Activated gamma-delta T cell treated with anti-CD3 and anti-CD28 coated beads, Interleukin-2, amount 50 U/mL, for 16 hours (primary cell): ENCODE measurements around the gene AKAP6.

ENCODE experiments used
- DNase-seq: peaks from one replicate; pipeline ENCODE4 v3.0.0-alpha.2; 2020; ENCODE audit warnings: low read depth

AKAP6 gene

DNA sequence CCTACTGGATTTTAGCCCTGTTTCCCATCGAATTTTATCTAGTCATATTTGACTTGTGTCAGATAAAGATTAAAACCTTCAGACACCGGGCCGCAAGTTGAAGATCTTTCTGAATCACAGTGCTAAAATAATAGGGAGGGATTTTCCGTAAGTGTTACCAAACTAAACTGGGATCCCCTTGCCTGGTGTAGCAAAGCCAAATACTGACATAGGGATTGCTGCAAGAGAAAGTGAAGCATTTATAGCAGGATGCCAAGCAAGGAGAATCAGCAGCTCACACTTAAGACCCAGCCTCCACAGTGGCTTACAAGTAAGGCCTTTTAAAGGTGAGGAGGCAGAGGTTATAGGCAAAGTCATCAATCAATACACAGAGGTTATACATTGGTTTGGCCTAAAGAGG, 147.4 kb downstream of the AKAP6 start:
- no peak for DNase-seq

DNA sequence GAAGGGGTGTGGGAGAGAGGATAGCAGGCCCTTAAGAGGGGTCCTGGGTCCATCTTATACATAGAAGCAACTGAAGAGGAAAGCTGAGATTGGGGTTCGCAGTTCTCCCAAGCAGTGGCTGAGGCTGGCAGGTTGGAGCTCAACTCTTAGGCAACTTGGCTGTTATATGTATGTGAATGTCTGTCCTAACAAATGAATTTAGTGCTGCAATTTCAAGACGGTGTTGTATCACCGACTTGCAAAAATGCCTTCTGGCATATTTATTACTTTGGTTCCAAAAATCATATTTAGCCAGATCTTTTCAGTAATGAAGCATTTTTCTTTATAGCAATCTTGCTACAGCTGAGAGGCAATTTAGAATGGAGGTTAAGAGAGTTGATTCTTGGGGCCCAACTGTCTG, 148.3 kb downstream of the AKAP6 start:
- DNase-seq = no peak

DNA sequence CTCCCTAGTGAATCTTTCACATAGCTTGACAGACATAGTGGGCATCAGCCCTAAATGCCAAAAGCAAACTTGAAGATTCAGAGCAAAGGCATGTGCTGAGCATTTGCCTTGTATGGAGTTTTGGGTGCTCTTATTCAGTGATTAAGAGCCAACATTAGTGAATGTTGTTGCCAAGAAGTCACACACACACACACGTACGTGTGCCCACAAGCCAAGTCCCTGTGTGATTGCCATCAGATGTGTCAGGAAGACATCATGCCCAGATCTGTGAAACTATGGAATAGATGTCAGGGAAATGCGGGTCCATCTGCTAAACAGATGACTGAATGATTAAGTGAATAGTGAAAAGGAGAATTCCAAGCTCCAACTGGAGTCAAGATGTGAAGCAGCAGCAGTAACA, 149.0 kb downstream of the AKAP6 start:
- DNase-seq = no peak

DNA sequence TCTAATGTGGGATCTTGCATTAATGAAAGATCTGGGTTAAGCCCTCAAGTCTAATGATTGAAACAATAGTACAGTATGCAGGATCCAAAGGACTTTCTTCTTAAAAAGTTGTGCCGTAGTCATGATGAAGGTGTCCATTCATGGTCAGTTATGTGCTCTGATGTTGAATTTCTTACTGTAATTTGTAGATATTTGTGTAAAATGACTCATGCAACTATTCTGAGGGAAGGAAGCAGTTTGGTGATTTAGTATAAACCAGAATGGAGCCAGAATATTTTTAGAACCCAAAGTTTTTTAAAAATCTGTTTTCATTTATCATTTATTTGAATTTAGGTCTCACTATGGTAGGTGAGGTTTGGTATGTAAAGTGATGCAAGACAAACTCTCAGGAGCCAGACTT, 151.2 kb downstream of the AKAP6 start:
- DNase-seq = no peak

DNA sequence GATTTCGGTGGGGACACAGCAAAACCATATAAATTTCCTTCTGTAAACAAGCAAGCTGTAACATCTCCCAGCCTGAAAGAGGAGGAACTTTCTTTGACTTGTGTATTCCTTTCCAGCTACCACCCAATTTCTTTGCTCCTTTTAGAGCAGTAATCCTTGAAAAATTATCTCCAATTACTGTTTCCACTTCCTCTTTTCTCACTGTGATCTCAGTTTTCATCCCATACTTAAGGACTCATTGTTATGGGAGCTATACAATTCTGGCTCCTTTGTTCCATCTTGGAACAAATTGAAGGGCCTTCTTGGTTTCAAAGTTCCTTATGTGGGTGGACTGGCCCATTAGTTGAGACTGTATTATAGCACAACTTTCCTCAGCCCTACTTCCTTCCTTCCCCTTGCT, 152.6 kb downstream of the AKAP6 start:
- no peak for DNase-seq

DNA sequence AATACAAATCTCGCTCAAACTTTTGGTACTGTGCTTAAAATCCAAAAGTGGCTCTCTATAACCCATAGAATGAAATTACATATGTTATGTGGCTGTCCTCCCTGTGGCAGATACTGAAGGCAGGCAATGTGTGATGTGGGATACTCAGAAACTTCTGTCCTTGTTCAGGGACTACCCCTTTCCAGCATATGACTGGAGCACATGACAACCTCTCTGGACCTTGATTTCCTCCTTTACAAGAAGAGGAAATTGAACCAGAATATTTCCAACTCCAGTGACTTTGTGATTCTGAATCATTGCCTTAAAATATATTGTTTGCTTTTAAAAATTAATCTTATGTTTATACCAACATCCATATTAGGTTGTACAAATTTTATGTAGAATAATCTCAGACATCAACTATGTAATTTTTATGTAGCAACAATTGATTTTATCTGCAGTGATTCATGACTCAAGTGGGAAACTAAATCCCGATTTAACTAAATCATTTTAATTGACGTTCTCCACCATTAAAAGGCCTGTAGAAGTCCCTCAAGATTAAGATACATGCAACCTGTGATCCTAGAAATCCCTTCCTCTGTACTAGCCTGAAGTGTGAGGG, 162.4 kb downstream of the AKAP6 start:
- no peak for DNase-seq

DNA sequence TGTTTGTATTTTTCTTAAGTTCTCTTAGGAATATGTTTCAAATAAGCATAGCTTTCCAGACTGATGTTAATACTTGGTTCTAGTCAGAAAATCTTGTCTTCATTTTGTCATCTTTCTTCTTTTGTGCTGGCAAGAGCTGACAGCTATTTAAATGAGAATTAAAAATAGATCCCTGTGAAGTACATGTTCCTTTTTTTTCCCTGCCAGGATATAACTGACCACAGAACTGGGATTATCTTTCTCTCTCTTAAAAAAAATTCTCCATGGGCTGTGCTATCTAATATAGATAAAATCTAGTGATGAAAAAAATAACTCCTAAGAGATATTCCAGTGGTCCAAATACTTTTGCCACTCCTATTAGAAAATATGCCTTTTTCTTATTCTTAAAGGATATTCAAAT, 163.4 kb downstream of the AKAP6 start:
- no peak for DNase-seq

DNA sequence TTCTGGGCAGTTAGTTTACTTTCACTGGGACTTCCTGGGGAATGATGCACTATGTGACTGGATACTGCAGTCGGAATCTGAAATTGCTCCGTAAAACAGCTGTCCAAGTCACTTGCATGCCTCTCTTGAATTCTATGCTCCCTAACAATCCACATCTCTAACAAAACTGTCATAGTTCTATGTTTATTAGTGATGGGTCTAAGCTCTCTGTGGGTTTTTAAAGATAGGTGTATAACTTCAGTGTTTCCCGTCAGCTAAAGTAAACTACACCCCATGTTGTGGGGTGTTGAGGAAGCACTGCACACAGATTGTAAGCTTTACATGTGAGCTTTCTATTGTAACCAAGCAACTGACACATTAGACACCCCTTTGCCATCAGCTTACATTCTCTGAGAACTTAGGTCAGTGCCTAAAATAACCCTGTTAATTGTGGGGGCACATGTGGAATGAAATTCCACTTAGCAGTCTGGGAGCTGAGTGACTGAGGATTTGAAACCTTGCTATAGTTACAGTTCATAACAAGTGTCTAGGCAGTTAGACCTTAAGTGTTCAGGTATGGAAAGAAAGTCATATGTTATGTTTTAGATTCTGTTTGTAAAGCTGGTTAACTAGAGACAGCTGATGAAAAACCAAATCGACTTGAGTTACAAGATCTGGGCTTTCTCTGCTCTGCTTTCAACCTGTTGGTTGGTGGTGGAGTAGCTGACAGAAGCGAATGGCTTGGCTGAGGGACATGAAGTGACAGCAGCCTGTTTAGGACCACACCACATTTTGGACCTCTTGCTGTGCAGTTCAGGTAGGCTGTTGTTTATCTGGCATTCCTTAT, 165.7 kb downstream of the AKAP6 start:
- DNase-seq = no peak

DNA sequence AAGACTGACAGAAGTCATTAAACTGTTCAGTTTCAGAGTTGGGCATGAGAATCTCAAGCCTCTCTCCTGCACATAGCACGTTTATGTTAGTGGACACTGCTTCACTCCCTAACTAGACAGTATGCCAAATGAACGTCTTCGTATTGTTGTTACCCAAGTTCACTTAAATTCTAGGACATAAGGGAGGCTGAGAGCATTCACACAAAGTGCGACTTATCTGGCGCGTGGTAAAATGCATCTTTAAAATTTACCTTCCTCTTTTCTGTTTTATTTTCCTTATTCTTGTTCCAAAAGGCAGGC, 166.3 kb downstream of the AKAP6 start:
- no peak for DNase-seq

DNA sequence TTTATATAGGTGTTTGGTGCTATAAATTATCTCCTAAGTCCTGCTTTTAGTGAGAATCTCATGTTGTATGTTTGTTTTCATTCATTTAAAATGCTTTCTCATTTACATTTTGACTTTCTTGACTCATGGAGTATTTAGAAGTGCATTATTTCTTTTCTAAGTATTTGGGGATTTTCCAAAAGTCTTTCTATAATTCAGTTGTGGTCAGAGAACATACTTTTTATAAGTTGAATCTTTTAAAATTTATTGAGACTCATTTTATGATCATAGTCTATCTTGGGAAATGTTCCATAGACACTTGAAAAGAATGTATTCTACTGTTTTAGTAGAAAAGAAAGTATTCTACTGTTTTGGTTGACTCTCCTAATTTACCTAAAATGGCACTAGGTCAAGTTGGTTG, 168.2 kb downstream of the AKAP6 start:
- no peak for DNase-seq

DNA sequence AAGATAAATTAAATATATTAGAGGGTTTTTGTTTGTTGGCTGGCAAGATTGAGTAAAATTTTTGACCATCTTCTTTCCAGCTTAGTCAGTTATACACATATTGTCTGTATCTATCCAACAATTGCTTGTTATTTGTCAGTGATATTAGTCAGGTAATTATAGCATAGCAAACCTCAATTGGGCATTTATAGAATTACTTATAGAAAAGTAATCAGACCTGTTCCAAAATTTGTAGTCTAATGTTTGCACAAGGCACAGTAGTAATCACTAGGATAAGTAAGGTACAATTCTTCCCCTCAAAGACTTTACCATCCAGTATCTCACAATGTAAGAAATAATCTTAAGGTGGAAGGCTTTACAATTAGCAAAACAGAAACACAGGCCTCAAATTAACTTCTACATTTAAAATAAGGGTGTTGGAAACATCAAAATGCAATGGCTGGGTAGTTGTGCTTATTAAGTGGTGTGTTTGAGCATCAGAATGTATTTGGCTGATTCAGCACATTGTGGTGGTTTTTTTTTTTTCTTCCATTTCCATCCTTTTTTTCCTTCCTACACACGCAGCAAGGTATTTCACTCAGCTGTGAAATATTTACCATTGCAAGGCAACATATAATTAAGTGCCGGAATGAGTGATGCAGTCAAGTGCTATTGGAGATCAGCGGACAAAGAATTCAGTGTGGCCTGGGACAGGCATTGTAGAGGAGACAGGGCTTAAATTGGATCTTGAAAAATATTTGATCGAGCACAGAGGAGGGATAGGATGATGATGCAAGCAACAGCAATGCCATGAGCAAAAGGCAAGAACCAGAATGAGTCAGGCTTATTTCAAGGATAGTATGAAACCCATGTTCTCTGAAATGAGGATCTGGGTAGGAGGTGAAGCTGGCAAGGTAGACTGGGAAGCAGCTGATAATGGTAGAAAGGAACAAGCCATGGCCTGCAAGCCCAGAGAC, 178.2 kb downstream of the AKAP6 start:
- no peak for DNase-seq

DNA sequence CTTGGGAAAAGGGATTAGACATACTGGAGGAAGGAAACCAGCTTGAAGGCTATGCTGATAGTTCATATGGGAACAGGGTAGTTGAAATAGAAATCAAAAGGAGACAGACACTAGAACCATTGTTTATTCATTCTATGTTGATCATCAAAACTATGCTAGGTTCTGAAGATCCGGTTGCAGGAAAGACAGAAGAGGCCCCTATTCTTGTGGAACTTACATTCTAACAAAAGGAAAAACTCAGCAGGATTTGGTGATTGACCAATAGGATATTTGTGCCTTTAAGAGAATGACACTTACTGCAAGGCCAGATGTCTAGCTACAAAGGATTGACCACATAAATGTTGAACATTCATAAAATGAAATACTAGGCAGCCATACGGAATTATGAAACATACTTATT, 179.2 kb downstream of the AKAP6 start:
- no peak for DNase-seq

DNA sequence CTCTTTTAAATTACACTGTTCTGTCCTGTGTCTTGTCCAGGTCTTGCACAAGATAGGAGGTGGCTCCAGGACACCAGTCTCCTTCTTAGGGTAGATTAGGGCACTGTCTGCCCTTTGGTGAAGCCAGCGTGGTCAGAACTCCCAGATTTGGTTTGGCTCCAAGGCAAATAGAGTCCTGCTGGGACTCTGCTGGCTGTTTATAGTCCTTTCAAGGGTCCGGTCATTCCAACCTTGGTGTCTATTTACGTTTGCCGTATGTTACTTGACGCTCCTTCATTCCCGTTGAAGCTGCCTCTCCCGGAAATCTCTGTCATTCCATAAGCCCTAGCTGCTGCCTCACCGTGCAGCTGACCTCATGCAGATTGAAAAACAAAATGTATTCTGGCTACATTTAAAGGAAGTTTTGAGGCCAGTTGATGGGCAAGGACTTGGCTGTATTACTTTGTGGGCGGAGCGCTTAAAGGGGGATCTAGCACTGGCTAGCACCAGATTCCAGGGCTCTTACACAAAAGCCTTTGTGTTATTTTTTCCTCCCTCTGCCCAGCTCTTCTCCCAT, 180.6 kb downstream of the AKAP6 start:
- no peak for DNase-seq

DNA sequence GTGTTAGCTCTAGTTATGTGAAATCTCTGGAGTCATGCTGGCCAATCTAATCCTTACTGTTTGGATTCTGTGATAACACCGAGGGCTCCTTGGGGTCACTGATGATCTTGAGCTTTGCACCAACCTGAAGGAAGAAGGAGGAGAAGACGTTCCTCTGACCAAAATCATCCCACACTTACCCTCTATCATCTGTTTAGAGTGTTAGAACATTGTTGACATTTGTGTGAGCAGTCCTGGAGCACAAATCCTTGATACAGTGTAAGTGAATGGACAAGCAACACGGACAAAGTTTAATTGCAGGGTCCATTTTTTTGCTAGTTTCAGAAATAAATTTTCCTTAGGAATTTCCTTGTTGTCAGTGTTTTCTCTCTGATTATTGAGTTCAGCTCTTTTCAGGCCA, 181.7 kb downstream of the AKAP6 start:
- no peak for DNase-seq

DNA sequence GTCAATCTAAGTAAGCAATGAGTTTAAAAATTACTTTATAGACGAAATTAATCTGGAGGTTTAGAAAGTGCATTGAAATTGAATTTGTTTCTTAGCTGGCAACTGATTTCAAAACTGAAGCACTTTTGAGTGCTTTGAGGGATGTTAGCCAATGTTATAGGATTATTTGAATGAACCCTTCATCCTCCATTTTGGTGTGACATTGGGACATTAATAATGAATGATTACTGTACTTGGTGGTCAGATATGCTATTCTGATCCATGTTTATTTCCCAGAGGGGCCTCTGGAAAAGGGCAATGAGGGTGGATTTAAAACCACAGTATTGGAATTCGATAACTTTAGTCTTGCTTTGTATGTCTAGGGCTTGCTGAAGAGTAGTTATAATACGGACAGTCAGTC, 183.2 kb downstream of the AKAP6 start:
- DNase-seq = no peak

DNA sequence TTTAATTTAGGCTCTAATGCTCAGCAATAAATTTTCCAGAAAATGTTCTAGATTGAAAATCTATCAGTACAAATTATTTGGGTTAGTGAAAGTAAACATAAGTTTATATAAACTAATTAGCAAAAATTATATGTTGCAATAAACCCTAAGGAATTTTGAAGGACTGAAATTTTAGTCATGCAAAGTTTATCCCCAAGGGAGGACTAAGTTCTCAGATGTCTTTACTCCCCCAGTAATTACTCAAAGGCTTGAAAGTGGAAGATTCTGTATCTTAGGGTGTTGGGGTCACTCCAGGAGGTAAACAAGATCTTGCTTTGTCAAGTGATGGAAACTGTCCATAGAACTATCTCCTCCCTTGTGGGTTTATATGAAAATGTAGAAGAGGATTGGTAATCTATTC, 183.7 kb downstream of the AKAP6 start:
- DNase-seq = no peak

DNA sequence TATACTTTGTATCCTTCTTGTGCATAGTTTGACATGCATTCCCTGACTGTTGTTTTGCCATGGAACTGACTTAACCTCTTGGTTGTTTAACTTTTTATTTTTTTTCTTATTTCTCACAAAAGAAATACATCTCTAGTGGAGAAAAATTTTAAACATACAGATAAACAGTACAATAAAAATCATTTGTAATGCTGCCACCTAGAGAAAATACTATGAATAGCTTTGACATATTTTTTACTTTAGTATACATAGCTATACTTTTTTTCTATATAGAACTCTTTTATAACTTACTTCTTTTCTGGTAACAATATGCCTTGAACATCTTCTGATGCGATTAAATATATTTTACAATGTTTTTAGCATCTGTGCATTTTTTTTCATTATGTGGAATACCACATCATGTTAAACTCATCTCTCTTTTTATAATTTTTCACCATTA, 184.5 kb downstream of the AKAP6 start:
- DNase-seq = no peak

DNA sequence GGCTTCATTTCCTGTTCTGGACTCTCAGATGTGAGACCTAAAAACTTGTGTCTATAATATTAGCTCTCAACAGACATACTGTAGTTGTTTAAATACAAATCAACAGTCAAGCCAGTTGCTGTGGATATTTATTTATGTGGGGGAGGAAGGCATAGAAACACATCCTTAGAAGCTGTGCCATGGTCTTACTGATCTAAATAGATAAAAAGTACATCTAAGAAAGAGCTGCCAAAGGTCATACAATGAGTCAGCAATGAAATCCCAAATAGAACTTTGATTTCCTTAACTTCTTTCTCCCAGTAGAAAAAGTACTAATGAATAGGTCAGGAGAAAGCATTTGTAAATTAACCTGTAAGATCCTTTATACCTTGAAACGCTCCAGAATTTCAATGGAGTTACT, 185.1 kb downstream of the AKAP6 start:
- no peak for DNase-seq

DNA sequence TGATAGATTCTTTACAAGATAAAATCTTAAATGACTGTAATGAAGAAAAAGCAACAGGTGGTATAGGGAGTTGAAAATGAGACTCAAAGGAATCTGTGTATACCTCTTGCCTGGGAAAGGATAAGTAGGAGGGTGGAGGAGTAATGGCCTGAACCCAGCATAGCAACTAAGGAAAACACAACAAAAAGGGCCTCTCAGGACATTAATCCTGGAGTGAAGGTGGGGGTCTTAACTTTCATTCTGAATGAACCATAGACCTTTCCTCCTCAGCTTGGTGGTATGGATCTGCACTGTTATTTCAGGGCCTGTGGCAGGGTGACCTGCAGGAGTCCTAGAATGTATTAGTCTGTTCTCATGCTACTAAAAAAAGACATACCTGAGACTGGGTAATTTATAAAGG, 185.6 kb downstream of the AKAP6 start:
- no peak for DNase-seq

DNA sequence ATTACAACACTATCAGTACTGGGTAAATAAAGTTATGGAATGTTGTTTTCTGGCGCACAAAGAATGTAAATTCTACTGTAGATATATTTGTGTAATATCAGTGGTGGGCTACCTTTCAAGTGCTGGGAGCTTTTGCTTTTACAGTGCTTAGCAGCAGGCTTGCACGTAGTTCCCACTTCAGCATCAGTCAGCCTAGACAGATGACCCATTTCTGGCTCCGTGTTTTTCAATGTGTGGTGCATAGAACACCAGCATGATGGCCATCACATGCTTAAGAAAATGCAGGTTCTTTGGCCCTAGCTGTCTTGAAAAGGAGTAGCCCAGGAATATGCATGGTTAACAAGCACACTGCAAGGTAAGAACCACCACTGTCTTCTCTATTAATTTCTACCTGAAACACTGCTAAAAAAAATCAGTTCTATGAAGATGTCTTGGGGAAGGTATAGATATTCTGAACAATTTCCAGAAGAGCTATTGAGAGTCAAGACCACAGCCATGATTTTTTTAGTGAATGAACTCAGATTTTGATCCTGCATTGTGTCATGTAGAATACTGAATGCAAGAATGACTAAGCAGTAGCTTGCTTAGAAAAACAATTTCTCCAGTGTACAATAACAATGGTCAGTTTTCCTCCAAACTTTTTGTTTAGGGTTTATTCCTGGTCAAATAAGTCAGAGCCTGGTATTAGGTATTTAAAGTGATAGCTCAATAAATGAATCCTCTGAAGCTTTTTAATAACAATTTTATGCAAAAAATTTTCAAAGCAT, 195.7 kb downstream of the AKAP6 start:
- DNase-seq = no peak

DNA sequence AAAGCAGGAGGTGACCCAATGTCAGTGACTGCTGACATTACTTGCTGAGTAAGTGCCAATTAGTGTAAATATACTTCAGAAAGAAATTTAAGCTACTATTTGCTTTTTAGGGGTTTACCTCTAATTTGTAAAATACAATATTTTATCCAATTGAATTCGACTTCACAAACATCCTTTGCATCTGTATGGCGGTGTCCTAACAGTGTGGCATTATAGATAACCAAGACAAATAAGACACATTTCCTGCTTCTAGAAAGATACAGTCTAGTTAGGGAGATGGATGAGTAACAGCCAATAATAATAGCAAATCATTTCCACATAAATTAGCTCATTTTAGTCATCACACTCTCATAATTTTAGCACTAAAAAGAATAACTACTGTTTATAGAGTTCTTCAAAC, 196.5 kb downstream of the AKAP6 start:
- DNase-seq = no peak

DNA sequence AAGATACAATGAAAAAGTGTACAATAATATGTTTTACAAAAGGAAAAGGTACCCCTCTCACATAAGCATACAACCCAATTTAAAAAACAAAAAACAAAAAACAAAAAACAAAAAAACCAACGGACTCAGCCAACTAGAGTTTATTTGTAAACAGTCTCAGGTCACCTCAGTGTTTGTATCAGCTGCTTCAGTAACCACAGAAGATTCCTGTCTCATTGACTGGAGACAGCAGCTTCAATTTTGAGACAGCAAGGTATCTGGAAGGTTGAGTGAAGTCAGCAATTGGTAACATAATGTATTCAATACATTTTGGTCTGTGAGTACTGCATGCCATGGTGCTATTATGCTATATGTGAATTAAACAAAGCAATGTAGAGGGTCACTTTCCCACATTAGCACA, 201.7 kb downstream of the AKAP6 start:
- no peak for DNase-seq
